GM06990 (cell line): ENCODE results near the gene FOXD1.
"Not testable (repeated sequence)": the region's sequence is repeated elsewhere in the genome, so short reads cannot be mapped to it uniquely, and the experiment has no call there.

Experiments
- DNase-seq: peaks from one replicate; pipeline ENCODE4 v3.0.0-alpha.2; 2011; ENCODE audit not compliant: insufficient read length; ENCODE audit errors: extremely low read depth
- H3K27me3 ChIP-seq: replicated peaks from 2 replicates; pipeline ENCODE4 v1.6.0; 2011; ENCODE audit warnings: low read length; ENCODE audit not compliant: control insufficient read depth, insufficient read depth
- H3K36me3 ChIP-seq: 2 replicates; pipeline ENCODE4 v1.5.1; 2011; ENCODE audit warnings: low read length; ENCODE audit not compliant: control insufficient read depth, insufficient read depth
- H3K4me3 ChIP-seq: replicated peaks from 2 replicates; pipeline ENCODE4 v1.5.1; 2011; ENCODE audit warnings: low read depth, mild to moderate bottlenecking, control low read depth, low read length
- CTCF ChIP-seq: IDR thresholded peaks from 2 replicates; pipeline ENCODE4 v1.5.1; 2011; ENCODE audit warnings: low read length, control low read depth, mild to moderate bottlenecking, inconsistent platforms; ENCODE audit not compliant: insufficient read depth, poor library complexity, severe bottlenecking

FOXD1 gene

GRCh38 chr5:73493421-73493820 is 44.8 kb upstream of the FOXD1 start:
- DNase-seq: no peak
- no peak for TF ChIP-seq CTCF
- Histone ChIP-seq H3K27me3 (no peaks in the 10 kb centered on the region), H3K4me3 (no peak overlapping the region), H3K36me3 (no peaks in the 10 kb centered on the region)

GRCh38 chr5:73491155-73491554 is 42.6 kb upstream of the FOXD1 start:
- no peak overlapping the region for H3K4me3 ChIP-seq
- DNase-seq: no peak
- H3K27me3 ChIP-seq: no peaks in the 10 kb centered on the region
- H3K36me3 ChIP-seq: no peaks in the 10 kb centered on the region
- TF ChIP-seq CTCF: no peak

- no peaks in the 10 kb centered on the region for H3K27me3 ChIP-seq
- no peak for TF ChIP-seq CTCF
- no peak overlapping the region for H3K4me3 ChIP-seq
- no peaks in the 10 kb centered on the region for H3K36me3 ChIP-seq
- no peak for DNase-seq
These were observed 41.5 kb upstream of the FOXD1 start for GRCh38 chr5:73490088-73490487.

GRCh38 chr5:73488806-73489205 is 40.2 kb upstream of the FOXD1 start:
- no peaks in the 10 kb centered on the region for H3K36me3 ChIP-seq
- no peak for TF ChIP-seq CTCF
- H3K27me3 ChIP-seq: no peaks in the 10 kb centered on the region
- no peak for DNase-seq
- no peak overlapping the region for H3K4me3 ChIP-seq

- Histone ChIP-seq H3K27me3 (no peaks in the 10 kb centered on the region), H3K36me3 (no peaks in the 10 kb centered on the region), H3K4me3 (no peak overlapping the region)
- TF ChIP-seq CTCF: no peak
- no peak for DNase-seq
These were observed 39.2 kb upstream of the FOXD1 start for GRCh38 chr5:73487815-73488214.

- not testable (repeated sequence) for H3K4me3 ChIP-seq, H3K27me3 ChIP-seq, DNase-seq
These were observed 38.7 kb upstream of the FOXD1 start for GRCh38 chr5:73487257-73487656.

More at GRCh38 chr5:73487257-73487656, 38.7 kb upstream of the FOXD1 start:
- not testable (repeated sequence) for H3K36me3 ChIP-seq
